AG04449 (cell line): Measurements from ENCODE around the gene MTA2.

Experiments
- CTCF ChIA-PET: fragments of 350-600 bp; formaldehyde crosslinking; extraction: SDS; loops from one replicate; lab custom pipeline; 2021; ENCODE audit warnings: antibody characterized with exemption; lab: Yijun Ruan, JAX
- POLR2A ChIA-PET: fragments of 400-600, 350-600 bp; formaldehyde crosslinking; extraction: SDS; loops from one replicate; lab custom pipeline; 2020; ENCODE audit warnings: antibody characterized with exemption, inconsistent platforms; lab: Yijun Ruan, JAX
- DNase-seq: peaks from one replicate; pipeline ENCODE4 v3.0.0-alpha.2; 2010; ENCODE audit warnings: low read depth, low spot score
- H3K4me3 ChIP-seq: 2 replicates; pipeline ENCODE4 v1.5.1; 2011; ENCODE audit warnings: low read depth, mild to moderate bottlenecking, control low read depth, low read length
- TF ChIP-seq, protein P1 (sequence below): IDR thresholded peaks from one replicate; pipeline ENCODE4 v1.5.1; 2011; ENCODE audit warnings: mild to moderate bottlenecking, moderate library complexity, low read length, control low read depth, inconsistent platforms; ENCODE audit not compliant: insufficient read depth; ENCODE audit errors: missing control alignments

MTA2 gene

DNA sequence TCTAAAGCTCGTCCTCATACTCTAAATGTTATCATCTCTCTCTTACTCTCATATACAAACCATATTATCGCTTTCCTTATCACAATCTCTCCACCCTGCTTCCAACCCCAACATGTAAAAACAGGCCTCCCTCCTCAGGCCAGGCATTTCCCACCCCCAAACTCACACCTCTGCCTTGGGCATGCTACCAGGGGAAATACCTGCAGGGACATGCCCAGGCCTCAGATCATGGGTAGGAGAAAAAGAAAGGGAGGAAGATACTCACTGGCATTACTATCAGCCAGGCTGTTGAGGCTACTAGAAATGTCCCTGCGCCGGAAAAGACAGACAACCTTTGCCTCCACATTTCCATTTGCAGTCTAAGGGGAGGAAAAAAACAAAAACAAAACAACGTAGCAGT lies 1.8 kb downstream of the MTA2 start:
- ChIA-PET CTCF (interaction anchor here (0.7 to 6.5 kb wide), 8 partner anchors 8 to 205 kb away, joined by 3 to 59 read pairs (median 4); partner anchors contain the start of genes EML3 and ROM1), POLR2A (interaction anchor here (0.6 to 2.9 kb wide), 4 partner anchors 8 to 65 kb away, joined by 3 to 33 read pairs (median 4); partner anchors contain the start of genes C11orf98, CSKMT, EEF1G and INTS5)
- no peak for DNase-seq
- H3K4me3 ChIP-seq = peak overlapping the region; percentile 82
- TF ChIP-seq, protein P1, sequence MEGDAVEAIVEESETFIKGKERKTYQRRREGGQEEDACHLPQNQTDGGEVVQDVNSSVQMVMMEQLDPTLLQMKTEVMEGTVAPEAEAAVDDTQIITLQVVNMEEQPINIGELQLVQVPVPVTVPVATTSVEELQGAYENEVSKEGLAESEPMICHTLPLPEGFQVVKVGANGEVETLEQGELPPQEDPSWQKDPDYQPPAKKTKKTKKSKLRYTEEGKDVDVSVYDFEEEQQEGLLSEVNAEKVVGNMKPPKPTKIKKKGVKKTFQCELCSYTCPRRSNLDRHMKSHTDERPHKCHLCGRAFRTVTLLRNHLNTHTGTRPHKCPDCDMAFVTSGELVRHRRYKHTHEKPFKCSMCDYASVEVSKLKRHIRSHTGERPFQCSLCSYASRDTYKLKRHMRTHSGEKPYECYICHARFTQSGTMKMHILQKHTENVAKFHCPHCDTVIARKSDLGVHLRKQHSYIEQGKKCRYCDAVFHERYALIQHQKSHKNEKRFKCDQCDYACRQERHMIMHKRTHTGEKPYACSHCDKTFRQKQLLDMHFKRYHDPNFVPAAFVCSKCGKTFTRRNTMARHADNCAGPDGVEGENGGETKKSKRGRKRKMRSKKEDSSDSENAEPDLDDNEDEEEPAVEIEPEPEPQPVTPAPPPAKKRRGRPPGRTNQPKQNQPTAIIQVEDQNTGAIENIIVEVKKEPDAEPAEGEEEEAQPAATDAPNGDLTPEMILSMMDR = no peak

DNA sequence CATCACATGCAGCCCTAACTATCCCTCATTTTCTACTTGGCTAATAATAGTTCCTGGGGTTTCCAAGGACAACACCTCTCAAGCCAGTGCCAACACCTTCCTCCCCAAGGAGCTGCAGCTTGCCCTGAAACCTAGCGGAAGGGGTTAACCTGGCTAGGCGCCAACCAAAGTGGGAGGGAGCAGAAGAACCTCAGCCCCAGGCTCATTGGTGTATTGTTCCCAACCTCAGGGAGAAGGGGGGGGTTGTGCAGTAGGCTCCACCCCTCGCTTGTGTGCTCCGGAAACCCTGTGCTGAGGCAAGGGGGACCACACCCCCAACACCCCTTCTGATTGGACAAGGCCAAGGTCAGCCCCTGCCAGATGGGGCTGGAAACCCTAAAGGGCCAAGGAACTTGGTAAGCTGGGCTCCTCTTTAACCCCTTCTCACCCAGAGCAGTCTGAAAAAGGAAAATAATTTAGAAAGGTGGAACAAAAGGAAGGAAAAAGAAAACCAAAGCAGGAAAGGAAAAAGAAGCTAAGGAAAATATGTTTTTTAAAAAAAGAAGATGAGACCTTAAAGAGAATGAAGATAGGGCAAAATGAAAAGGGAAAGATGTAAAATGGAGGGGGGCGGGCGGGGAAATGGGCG lies 2.5 kb downstream of the MTA2 start:
- H3K4me3 ChIP-seq = peak overlapping the region; percentile 82
- TF ChIP-seq, protein P1 = no peak
- CTCF ChIA-PET = interaction anchor here (0.7 to 6.5 kb wide), 7 partner anchors 9 to 205 kb away, joined by 3 to 59 read pairs (median 4); partner anchors contain the start of genes EML3 and ROM1
- DNase-seq = peak; percentile 87
- POLR2A ChIA-PET = interaction anchor here (0.6 to 2.9 kb wide), 4 partner anchors 7 to 66 kb away, joined by 3 to 33 read pairs (median 4); partner anchors contain the start of genes C11orf98, CSKMT, EEF1G and INTS5

DNA sequence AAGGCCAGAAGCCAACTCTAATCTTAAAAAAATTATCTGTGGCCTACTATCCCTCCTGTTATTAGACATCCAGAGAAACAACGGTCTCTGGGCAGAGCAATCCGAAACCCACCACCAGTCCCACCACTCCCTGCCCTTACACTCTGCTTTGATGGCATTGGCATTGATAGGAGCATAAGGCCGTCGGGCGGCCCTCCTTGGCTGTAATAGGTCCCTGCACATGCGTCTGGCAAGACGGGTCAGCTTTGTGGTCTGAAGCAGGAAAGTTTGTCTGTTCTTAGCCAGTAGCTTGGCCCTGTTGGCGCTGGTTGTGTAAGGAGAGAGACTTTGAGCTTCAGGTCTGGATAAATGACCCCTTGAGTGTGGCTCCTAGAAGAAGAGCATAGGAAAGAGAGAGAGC lies 6.5 kb downstream of the MTA2 start:
- TF ChIP-seq, protein P1 = no peak
- no peak for DNase-seq
- H3K4me3 ChIP-seq = no peak overlapping the region
- ChIA-PET CTCF (interaction anchor here (1.3 to 6.8 kb wide), 5 partner anchors 13 to 200 kb away, joined by 3 to 95 read pairs (median 21); partner anchors contain the start of genes EML3 and ROM1), POLR2A (no interaction called here)

DNA sequence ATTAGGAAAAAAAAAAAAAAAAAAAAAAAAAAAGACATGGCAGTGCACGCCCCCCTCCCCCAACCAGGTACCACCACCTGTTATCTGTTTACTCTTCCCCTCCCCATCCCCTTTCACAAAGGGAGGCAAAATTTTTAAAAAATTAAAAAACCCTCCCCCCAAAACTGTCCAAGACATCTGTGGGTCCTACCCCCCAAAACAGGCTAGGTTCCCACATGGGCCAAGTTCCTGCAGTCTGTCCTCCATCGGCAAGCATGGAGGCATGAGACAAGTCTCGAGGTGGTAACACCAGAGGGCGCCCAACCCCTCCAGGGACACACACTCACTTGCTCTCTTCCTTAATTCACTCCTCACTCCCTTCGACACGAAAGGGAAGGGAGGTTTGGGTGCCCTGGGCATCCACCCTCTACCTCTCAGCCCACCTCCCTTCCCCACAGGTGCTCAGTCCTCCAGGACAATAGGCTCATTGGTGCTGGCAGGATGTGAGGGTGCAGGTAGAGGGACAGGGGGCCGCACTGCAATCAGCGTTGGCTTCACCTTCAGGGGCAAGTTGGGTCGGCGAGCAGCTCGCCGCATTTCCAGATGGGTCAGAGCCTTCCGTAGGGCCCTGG lies 8.1 kb downstream of the MTA2 start:
- H3K4me3 ChIP-seq = no peak overlapping the region
- DNase-seq = no peak
- CTCF ChIA-PET = interaction anchor here (0.7 to 6.8 kb wide), 16 partner anchors 8 to 198 kb away, joined by 3 to 95 read pairs (median 4); partner anchors contain the start of genes B3GAT3, EEF1G, EML3 and MTA2
- TF ChIP-seq, protein P1 = peak; percentile 82
- POLR2A ChIA-PET = interaction anchor here (1.2 to 3.1 kb wide), 2 partner anchors 19 to 29 kb away, joined by 5 to 65 read pairs; partner anchors contain the start of genes B3GAT3 and EEF1G

DNA sequence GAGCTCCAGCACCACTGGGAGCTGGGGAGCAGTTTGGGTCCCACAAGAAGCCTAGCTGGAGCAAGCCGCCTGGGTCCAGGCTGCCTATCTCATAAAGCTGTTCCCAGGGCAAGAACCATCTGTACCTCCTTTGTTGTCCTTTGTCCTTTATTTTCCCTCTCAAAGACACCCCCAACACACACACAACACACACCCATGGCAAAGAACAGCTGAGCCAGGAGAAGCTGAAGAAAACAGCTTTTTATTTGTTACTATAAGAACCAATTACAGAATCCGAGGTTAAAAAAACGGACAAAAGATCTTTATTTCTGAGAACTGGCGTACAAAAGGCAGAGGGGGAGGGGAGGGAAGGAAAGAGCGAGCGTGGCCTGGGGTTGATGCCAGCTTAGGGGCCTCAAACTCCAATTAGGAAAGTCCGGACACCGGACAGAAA lies 8.7 kb downstream of the MTA2 start:
- ChIA-PET POLR2A (interaction anchor here (1.2 to 3.1 kb wide), 5 partner anchors 8 to 73 kb away, joined by 5 to 65 read pairs (median 33); partner anchors contain the start of genes B3GAT3, C11orf98, CSKMT and EEF1G), CTCF (interaction anchor here (1.0 to 6.8 kb wide), 13 partner anchors 9 to 197 kb away, joined by 3 to 95 read pairs (median 7); partner anchors contain the start of genes B3GAT3, EEF1G, EML3 and MTA2)
- DNase-seq = no peak
- H3K4me3 ChIP-seq = no peak overlapping the region
- TF ChIP-seq, protein P1 = no peak
